GM12878 (cell line): ENCODE results near the gene PPIE. TPM values are rescaled to one million over a fixed set of nuclear protein-coding genes. Genes with fewer than 3 reads are reported as not detected.

Experiments used
- ATAC-seq: fragments of 200-7000 bp; cut with Tn5 transposase; 3 replicates; pipeline ENCODE4 v1.9.1; 2020; ENCODE audit warnings: mild to moderate bottlenecking, moderate library complexity
- BruUV-seq: library from RNA; stranded (reverse); fragments of 400-500 nt; replicated peaks from 2 replicates; lab custom pipeline; 2021; lab: Mats Ljungman, UMichigan
- CTCF ChIA-PET: fragments of 300-600 bp; sonication (Branson Sonifier 250); formaldehyde crosslinking; extraction: SDS; loops from one replicate; lab custom pipeline; 2021; ENCODE audit warnings: inconsistent platforms; lab: Yijun Ruan, JAX
- POLR2A ChIA-PET: fragments of 350-600 bp; formaldehyde crosslinking; extraction: SDS; loops from one replicate; lab custom pipeline; 2021; ENCODE audit warnings: inconsistent platforms; lab: Charles Lee
- RAD21 ChIA-PET: fragments of 300-600 bp; sonication (Branson Sonifier 250); formaldehyde crosslinking; loops from one replicate; lab custom pipeline; 2023; ENCODE audit warnings: antibody characterized with exemption; ENCODE audit not compliant: unreplicated experiment; lab: Charles Lee
- SMC1A ChIA-PET: fragments of 300-600 bp; sonication (Branson Sonifier 250); formaldehyde crosslinking; loops from one replicate; lab custom pipeline; 2023; ENCODE audit not compliant: unreplicated experiment, uncharacterized antibody; lab: Charles Lee
- DNase-seq: peaks from one replicate; pipeline ENCODE4 v3.0.0-alpha.2; 2011; ENCODE audit warnings: low read depth, low spot score
- FAIRE-seq: peaks from 3 replicates; lab custom pipeline; 2011; peaks lifted over from hg19 to GRCh38; lab: Jason Lieb, UNC
- H2AFZ ChIP-seq: 2 replicates; pipeline ENCODE4 v1.6.0; 2011; ENCODE audit warnings: low read depth, low read length, control low read depth; ENCODE audit not compliant: control insufficient read depth
- H3K27ac ChIP-seq: 2 replicates; pipeline ENCODE4 v1.5.1; 2011; ENCODE audit warnings: control low read depth; ENCODE audit not compliant: control insufficient read depth, insufficient read depth
- H3K27me3 ChIP-seq, 2 experiments: replicated peaks in 1 of 2; 2 replicates each; pipeline versions ENCODE4 v1.6.0 to v1.6.1; 2011; ENCODE audit warnings: low read length in 1 of 2; ENCODE audit not compliant: control insufficient read depth in 2 of 2, insufficient read depth in 2 of 2
- H3K36me3 ChIP-seq, 2 experiments: 2 replicates each; pipeline ENCODE4 v1.5.1; 2011; ENCODE audit warnings: low read length in 1 of 2; ENCODE audit not compliant: control insufficient read depth in 2 of 2, insufficient read depth in 2 of 2
- H3K4me1 ChIP-seq: 2 replicates; pipeline ENCODE4 v1.6.1; 2011; ENCODE audit warnings: mild to moderate bottlenecking, low read length, moderate library complexity, mixed read lengths; ENCODE audit not compliant: control insufficient read depth, insufficient read depth
- H3K4me2 ChIP-seq: 2 replicates; pipeline ENCODE4 v1.6.0; 2011; ENCODE audit warnings: control low read depth; ENCODE audit not compliant: control insufficient read depth, insufficient read depth
- H3K4me3 ChIP-seq: fragments of 200-600 bp; sonication (generic); 2 replicates; pipeline ENCODE4 v1.5.1; 2016
- H3K79me2 ChIP-seq: 2 replicates; pipeline ENCODE4 v1.6.0; 2011; ENCODE audit warnings: low read length; ENCODE audit not compliant: control insufficient read depth, insufficient read depth
- H3K9ac ChIP-seq: 2 replicates; pipeline ENCODE4 v1.8.0; 2011; ENCODE audit warnings: low read length, control low read depth, mixed read lengths; ENCODE audit not compliant: control insufficient read depth, insufficient read depth
- H3K9me3 ChIP-seq: replicated peaks from 3 replicates; pipeline ENCODE4 v1.5.1; 2011; ENCODE audit warnings: mild to moderate bottlenecking, low read length; ENCODE audit not compliant: control insufficient read depth, insufficient read depth
- H4K20me1 ChIP-seq: 2 replicates; pipeline ENCODE4 v1.6.0; 2011; ENCODE audit not compliant: control insufficient read depth, insufficient read depth
- FOXK2 ChIP-seq: fragments of 450-650 bp; IDR thresholded peaks from 2 replicates; pipeline ENCODE4 v1.6.1; 2017; ENCODE audit warnings: mild to moderate bottlenecking, moderate library complexity
- HDAC6 ChIP-seq: fragments of 200-600 bp; sonication (generic); IDR thresholded peaks from one replicate; pipeline ENCODE4 v1.8.0; 2017; ENCODE audit warnings: antibody characterized with exemption; ENCODE audit not compliant: unreplicated experiment
- KDM1A ChIP-seq: fragments of 200-600 bp; sonication (generic); IDR thresholded peaks from 2 replicates; pipeline ENCODE4 v1.6.1; 2016; ENCODE audit warnings: borderline replicate concordance
- MXI1 ChIP-seq: fragments of 150-350 bp; IDR thresholded peaks from 2 replicates; pipeline ENCODE4 v1.6.1; 2011; ENCODE audit warnings: low read depth, mild to moderate bottlenecking, inconsistent platforms, low read length, improper control_type of control experiment
- NFYB ChIP-seq: IDR thresholded peaks from 2 replicates; pipeline ENCODE4 v1.6.1; 2011; ENCODE audit warnings: low read depth, mild to moderate bottlenecking, low read length, improper control_type of control experiment, moderate library complexity; ENCODE audit not compliant: insufficient read depth
- RB1 ChIP-seq: fragments of 450-650 bp; formaldehyde crosslinking; IDR thresholded peaks from 2 replicates; pipeline ENCODE4 v1.6.1; 2017; ENCODE audit warnings: mild to moderate bottlenecking, borderline replicate concordance
- SIN3A ChIP-seq: IDR thresholded peaks from 2 replicates; pipeline ENCODE4 v1.6.1; 2012; ENCODE audit warnings: low read depth, low read length, improper control_type of control experiment
- SP1 ChIP-seq: IDR thresholded peaks from one replicate; pipeline ENCODE4 v1.6.1; 2011; ENCODE audit warnings: low read depth, low read length
- ZBTB4 ChIP-seq: fragments of 450-650 bp; formaldehyde crosslinking; IDR thresholded peaks from 2 replicates; pipeline ENCODE4 v1.4.0; 2022; ENCODE audit warnings: mild to moderate bottlenecking, moderate library complexity
- ZZZ3 ChIP-seq: IDR thresholded peaks from 2 replicates; pipeline ENCODE4 v1.6.1; 2011; ENCODE audit warnings: low read depth; ENCODE audit not compliant: control insufficient read depth, insufficient read length
- WGBS: methylation state at CpG from one replicate; pipeline ENCODE4 v1.1.6; 2016; ENCODE audit warnings: low lambda C conversion rate; ENCODE audit not compliant: insufficient replicate concordance, insufficient coverage; ENCODE audit errors: missing lambda C conversion rate; 5-methylcytosine and 5-hydroxymethylcytosine counted together
- in situ Hi-C: fragments of 300-500 bp; cut with MboI; formaldehyde crosslinking; loops from 9 replicates; pipeline ENCODE4 v1.14.3; 2018; ENCODE audit warnings: mixed read lengths
- intact Hi-C: fragments of 100-400 bp; cut with micrococcal nuclease; formaldehyde crosslinking; loops from one replicate; pipeline ENCODE4 v1.14.2; 2022; ENCODE audit not compliant: unreplicated experiment
- polyA plus RNA-seq, 11 experiments: library from polyadenylated mRNA; depleted of rRNA in 4 of 11; unstranded in 6 of 11; stranded (reverse) in 5 of 11; fragments of >200 nt; fragmentation: Nextera tagmentation in 4 of 11; fragmentation: Illumina TruSeq in 1 of 11; extraction: Ambion mirVana in 4 of 11; extraction: Trizol in 1 of 11; gene quantifications; 1 replicate in 1 of 11; 2 replicates in 10 of 11; pipeline versions ENCODE4 v1.2.1 to v1.2.3, GENCODE V29; 2011 to 2016; ENCODE audit warnings: inconsistent platforms in 2 of 11, missing spikeins in 2 of 11, low read depth in 1 of 11
- total RNA-seq, 4 experiments: library from RNA; depleted of rRNA in 3 of 4; stranded (reverse); fragments of >200 nt in 3 of 4; fragmentation: Illumina TruSeq in 1 of 4; extraction: Trizol in 1 of 4; gene quantifications; 2 replicates each; pipeline versions ENCODE4 v1.2.1 to v1.2.3, GENCODE V29; 2013 to 2021

PPIE gene
- total and polyA plus RNA-seq, 10 of the 15 experiments (the other 5 are each of a cell fraction or from before 2014, with no cell fraction given), result 36.6 to 163 (median 70.1) TPM

GRCh38 chr1:39701049-39701439, 37.6 kb upstream of the PPIE start:
- ChIA-PET RAD21 (interaction anchor here (0.7 to 1.8 kb wide), 3 partner anchors 17 to 255 kb away, joined by 3 to 9 read pairs (median 4); no protein-coding TSS in a partner anchor), CTCF (interaction anchor here (0.6 to 6.5 kb wide), 9 partner anchors 9 to 644 kb away, joined by 3 to 39 read pairs (median 3); partner anchors contain the start of gene HPCAL4), SMC1A (interaction anchor here (0.8 to 1.8 kb wide), 3 partner anchors 27 to 99 kb away, joined by 3 to 5 read pairs (median 3); no protein-coding TSS in a partner anchor), POLR2A (no interaction called here)
- no peak for FAIRE-seq
- H3K9ac ChIP-seq, result no peak overlapping the region
- 18% methylated on average over 12 of the region's 12 CpGs for WGBS
- no peak overlapping the region for H2AFZ ChIP-seq
- H3K27me3 ChIP-seq, result no peaks in the 10 kb centered on the region; a peak in 1 of 4 replicates
- H3K9me3 ChIP-seq, result no peaks in the 10 kb centered on the region
- H3K79me2 ChIP-seq, result no peaks in the 10 kb centered on the region
- no peaks in the 10 kb centered on the region for H3K4me1 ChIP-seq
- in situ Hi-C loops, result no loop called here
- H3K27ac ChIP-seq, result no peak overlapping the region
- TF ChIP-seq RB1 (no peak), NFYB (no peak), ZBTB4 (CRISPR knock-in tag) (no peak), MXI1 (no peak), KDM1A (no peak), ZZZ3 (no peak), HDAC6 (no peak), FOXK2 (no peak), SIN3A (no peak), SP1 (no peak)
- BruUV-seq, result no TSS peak
- H3K4me3 ChIP-seq, result no peak overlapping the region
- no peak for ATAC-seq
- H3K4me2 ChIP-seq, result no peak overlapping the region
- no peaks in the 10 kb centered on the region for H3K36me3 ChIP-seq
- DNase-seq, result no peak
- intact Hi-C loops, result no loop called here
- H4K20me1 ChIP-seq, result no peaks in the 10 kb centered on the region
